PFSK-1 (cell line): Measurements from ENCODE around the gene CACNA1C.

ENCODE experiments used
- POLR2AphosphoS5 ChIP-seq: IDR thresholded peaks from 2 replicates; pipeline ENCODE4 v1.6.1; 2012; ENCODE audit warnings: low read depth, mild to moderate bottlenecking, control low read depth, low read length, moderate library complexity
- SIN3A ChIP-seq: IDR thresholded peaks from 2 replicates; pipeline ENCODE4 v1.6.1; 2012; ENCODE audit warnings: mild to moderate bottlenecking, low read length, moderate library complexity, borderline replicate concordance; ENCODE audit not compliant: insufficient read depth
- TAF1 ChIP-seq: IDR thresholded peaks from 2 replicates; pipeline ENCODE4 v1.6.1; 2012; ENCODE audit warnings: low read length, control low read depth, borderline replicate concordance; ENCODE audit not compliant: insufficient read depth
- TF ChIP-seq, protein P1 (sequence below), 2 experiments: IDR thresholded peaks; 2 replicates each; pipeline versions ENCODE4 v1.6.1 to v1.8.0; 2011 to 2012; ENCODE audit warnings: low read depth in 2 of 2, low read length in 2 of 2, control low read depth in 1 of 2, inconsistent platforms in 1 of 2, mild to moderate bottlenecking in 1 of 2, moderate library complexity in 1 of 2; ENCODE audit not compliant: insufficient read depth in 1 of 2

DNA sequence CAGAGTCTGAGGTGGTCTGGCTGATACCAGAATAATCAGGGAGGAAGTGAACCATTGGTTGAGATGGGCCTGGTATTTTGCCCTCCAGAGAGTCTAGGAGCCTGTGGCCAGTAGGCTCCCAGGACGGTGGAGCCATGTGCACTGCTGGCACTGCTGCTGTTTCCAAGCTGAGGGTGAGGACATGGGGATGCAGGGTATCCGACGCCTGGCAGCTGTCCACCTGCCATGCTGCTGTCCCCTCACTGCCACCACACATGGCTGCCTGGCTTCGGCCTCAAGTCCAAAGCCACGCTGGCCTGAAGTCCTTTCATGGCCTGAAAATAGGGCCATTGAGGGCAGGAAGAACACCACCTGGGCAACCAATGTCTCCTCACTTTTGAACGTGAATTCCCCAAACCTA lies 8.6 kb downstream of the CACNA1C start:
- TF ChIP-seq, protein P1, sequence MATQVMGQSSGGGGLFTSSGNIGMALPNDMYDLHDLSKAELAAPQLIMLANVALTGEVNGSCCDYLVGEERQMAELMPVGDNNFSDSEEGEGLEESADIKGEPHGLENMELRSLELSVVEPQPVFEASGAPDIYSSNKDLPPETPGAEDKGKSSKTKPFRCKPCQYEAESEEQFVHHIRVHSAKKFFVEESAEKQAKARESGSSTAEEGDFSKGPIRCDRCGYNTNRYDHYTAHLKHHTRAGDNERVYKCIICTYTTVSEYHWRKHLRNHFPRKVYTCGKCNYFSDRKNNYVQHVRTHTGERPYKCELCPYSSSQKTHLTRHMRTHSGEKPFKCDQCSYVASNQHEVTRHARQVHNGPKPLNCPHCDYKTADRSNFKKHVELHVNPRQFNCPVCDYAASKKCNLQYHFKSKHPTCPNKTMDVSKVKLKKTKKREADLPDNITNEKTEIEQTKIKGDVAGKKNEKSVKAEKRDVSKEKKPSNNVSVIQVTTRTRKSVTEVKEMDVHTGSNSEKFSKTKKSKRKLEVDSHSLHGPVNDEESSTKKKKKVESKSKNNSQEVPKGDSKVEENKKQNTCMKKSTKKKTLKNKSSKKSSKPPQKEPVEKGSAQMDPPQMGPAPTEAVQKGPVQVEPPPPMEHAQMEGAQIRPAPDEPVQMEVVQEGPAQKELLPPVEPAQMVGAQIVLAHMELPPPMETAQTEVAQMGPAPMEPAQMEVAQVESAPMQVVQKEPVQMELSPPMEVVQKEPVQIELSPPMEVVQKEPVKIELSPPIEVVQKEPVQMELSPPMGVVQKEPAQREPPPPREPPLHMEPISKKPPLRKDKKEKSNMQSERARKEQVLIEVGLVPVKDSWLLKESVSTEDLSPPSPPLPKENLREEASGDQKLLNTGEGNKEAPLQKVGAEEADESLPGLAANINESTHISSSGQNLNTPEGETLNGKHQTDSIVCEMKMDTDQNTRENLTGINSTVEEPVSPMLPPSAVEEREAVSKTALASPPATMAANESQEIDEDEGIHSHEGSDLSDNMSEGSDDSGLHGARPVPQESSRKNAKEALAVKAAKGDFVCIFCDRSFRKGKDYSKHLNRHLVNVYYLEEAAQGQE (IDR thresholded peaks at IDR 0.05; ENCODE audit: insufficient read depth in 1 of 2, low read depth in 2 of 2, low read length in 2 of 2): no peak
- TF ChIP-seq POLR2AphosphoS5 (no peak), TAF1 (no peak), SIN3A (no peak)
